Measurements from ENCODE around the gene RTN4RL1. TPM values are rescaled to one million over a fixed set of nuclear protein-coding genes. Genes with fewer than 3 reads are reported as not detected.

Gene RTN4RL1
- total RNA-seq, 1 donor from 2014 or later = 0.47 TPM

- TF ChIP-seq CTCF (conservative IDR thresholded peaks at IDR 0.05) = no peak
- peak overlapping the region; percentile 77 for H3K4me3 Mint-ChIP-seq
- H3K36me3 Mint-ChIP-seq (ENCODE audit: low read depth) = peaks cover 7% of the 10 kb centered on the region
- H3K27ac Mint-ChIP-seq (ENCODE audit: unreplicated experiment) = no peak overlapping the region
- peaks cover 19% of the 10 kb centered on the region for H3K4me1 Mint-ChIP-seq
- no peaks in the 10 kb centered on the region for H3K9me3 Mint-ChIP-seq
- H3K27me3 Mint-ChIP-seq (ENCODE audit: low read depth) = no peaks in the 10 kb centered on the region
- no peak for DNase-seq (ENCODE audit: low read depth, low spot score)
Observed at GRCh38 chr17:2040219-2040827, 15.2 kb upstream of the RTN4RL1 start.

GRCh38 chr17:2037155-2037554, 12.0 kb upstream of the RTN4RL1 start:
- no peak overlapping the region for H3K27ac Mint-ChIP-seq (ENCODE audit: unreplicated experiment)
- H3K36me3 Mint-ChIP-seq (ENCODE audit: low read depth) = no peaks in the 10 kb centered on the region
- no peak for DNase-seq (ENCODE audit: low read depth, low spot score)
- H3K27me3 Mint-ChIP-seq (ENCODE audit: low read depth) = no peaks in the 10 kb centered on the region
- H3K9me3 Mint-ChIP-seq = no peaks in the 10 kb centered on the region
- no peak overlapping the region for H3K4me3 Mint-ChIP-seq
- no peak for TF ChIP-seq CTCF (conservative IDR thresholded peaks at IDR 0.05)
- H3K4me1 Mint-ChIP-seq = peaks cover 4% of the 10 kb centered on the region

DNA sequence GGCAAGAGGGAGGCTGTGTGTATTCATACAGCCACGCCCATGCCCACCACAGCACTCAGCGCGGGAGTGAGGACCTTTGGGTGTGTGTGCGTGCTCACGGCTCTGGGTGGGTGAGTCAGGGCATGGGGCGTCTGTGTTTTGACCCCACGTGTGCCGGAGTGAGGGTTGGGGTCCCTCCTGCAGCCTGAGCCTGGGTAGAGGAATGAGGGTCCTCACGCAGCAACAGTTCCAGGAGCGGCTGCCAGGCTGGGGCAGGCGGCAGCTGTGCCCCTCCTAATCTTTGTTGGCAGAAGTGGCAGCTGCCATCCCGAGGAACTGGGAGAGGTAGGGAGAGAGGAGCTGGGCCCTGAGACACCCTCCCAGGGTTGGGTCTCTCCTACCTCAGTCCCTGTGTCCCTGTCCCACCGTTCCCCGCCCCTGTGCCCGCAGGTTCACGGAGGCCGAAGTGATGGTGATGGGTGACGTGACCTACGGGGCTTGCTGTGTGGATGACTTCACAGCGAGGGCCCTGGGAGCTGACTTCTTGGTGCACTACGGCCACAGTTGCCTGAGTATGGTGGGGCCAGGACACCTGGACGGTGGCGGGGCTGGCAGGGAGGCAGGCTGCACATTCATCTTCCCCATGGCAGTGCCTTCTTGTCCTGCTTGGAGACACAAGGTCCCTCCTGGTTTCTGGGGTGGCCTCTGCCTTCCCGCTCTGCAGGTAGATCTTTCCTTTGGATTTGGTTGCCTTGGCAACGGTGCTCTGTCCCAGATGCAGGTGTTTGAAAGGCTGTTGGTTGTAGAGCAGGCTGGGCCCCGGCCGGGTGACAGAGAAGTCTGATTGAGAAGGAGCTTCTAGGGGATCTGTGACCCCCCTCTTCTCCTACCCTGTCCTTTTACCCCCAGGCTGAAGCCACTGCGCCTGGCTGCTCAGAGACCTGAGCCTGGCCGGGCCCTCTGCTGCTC, 10.7 kb upstream of the RTN4RL1 start:
- peaks cover 3% of the 10 kb centered on the region for H3K4me1 Mint-ChIP-seq
- no peaks in the 10 kb centered on the region for H3K36me3 Mint-ChIP-seq (ENCODE audit: low read depth)
- H3K27ac Mint-ChIP-seq (ENCODE audit: unreplicated experiment) = no peak overlapping the region
- no peak for TF ChIP-seq CTCF (conservative IDR thresholded peaks at IDR 0.05)
- H3K9me3 Mint-ChIP-seq = no peaks in the 10 kb centered on the region
- no peak for DNase-seq (ENCODE audit: low read depth, low spot score)
- no peak overlapping the region for H3K4me3 Mint-ChIP-seq
- H3K27me3 Mint-ChIP-seq (ENCODE audit: low read depth) = no peaks in the 10 kb centered on the region

GRCh38 chr17:2034806-2035540, 9.8 kb upstream of the RTN4RL1 start:
- Mint-ChIP-seq H3K9me3 (no peaks in the 10 kb centered on the region), H3K4me1 (peaks cover 8% of the 10 kb centered on the region), H3K27me3 (ENCODE audit: low read depth) (peaks cover 4% of the 10 kb centered on the region), H3K36me3 (ENCODE audit: low read depth) (no peaks in the 10 kb centered on the region), H3K27ac (ENCODE audit: unreplicated experiment) (no peak overlapping the region), H3K4me3 (no peak overlapping the region)
- no peak for DNase-seq (ENCODE audit: low read depth, low spot score)
- TF ChIP-seq CTCF (conservative IDR thresholded peaks at IDR 0.05) = no peak

- Mint-ChIP-seq H3K4me3 (no peak overlapping the region), H3K4me1 (peaks cover 8% of the 10 kb centered on the region)
- TF ChIP-seq CTCF (conservative IDR thresholded peaks at IDR 0.05) = no peak
Observed at GRCh38 chr17:2034157-2034556, 9.0 kb upstream of the RTN4RL1 start.

More at GRCh38 chr17:2034157-2034556, 9.0 kb upstream of the RTN4RL1 start:
- DNase-seq (ENCODE audit: low read depth, low spot score) = no peak
- H3K27me3 Mint-ChIP-seq (ENCODE audit: low read depth) = peaks cover 11% of the 10 kb centered on the region
- H3K27ac Mint-ChIP-seq (ENCODE audit: unreplicated experiment) = no peak overlapping the region
- no peaks in the 10 kb centered on the region for H3K36me3 Mint-ChIP-seq (ENCODE audit: low read depth)
- H3K9me3 Mint-ChIP-seq = no peaks in the 10 kb centered on the region
